ENCODE measurements around the gene SLC44A4. TPM values are rescaled to one million over a fixed set of nuclear protein-coding genes. Genes with fewer than 3 reads are reported as not detected.
A peak's percentile ranks its signal among the peaks of the same experiment; 100 is the strongest.
"Not testable (repeated sequence)": the region's sequence is repeated elsewhere in the genome, so short reads cannot be mapped to it uniquely, and the experiment has no call there.

SLC44A4 gene
- total RNA-seq, 1 donor from 2014 or later, result 17.5 TPM

- Mint-ChIP-seq H3K27me3 (no peaks in the 10 kb centered on the region), H3K4me3 (ENCODE audit: low read depth) (peak overlapping the region; percentile 87), H3K4me1 (ENCODE audit: low read depth) (peaks cover 36% of the 10 kb centered on the region), H3K9me3 (ENCODE audit: low read depth) (peaks cover 4% of the 10 kb centered on the region), H3K36me3 (ENCODE audit: insufficient read depth) (peaks cover 6% of the 10 kb centered on the region), H3K27ac (peak overlapping the region; percentile 97)
- no peak for TF ChIP-seq CTCF (IDR thresholded peaks at IDR 0.05; ENCODE audit: unreplicated experiment)
- DNase-seq (ENCODE audit: low spot score, unreplicated experiment), result peak; percentile 33
Observed at GRCh38 chr6:31821301-31822035, 57.3 kb downstream of the SLC44A4 start.

- not testable (repeated sequence) for DNase-seq (ENCODE audit: low spot score, unreplicated experiment); H3K4me3 Mint-ChIP-seq (ENCODE audit: low read depth); H3K27ac Mint-ChIP-seq; H3K36me3 Mint-ChIP-seq (ENCODE audit: insufficient read depth); H3K9me3 Mint-ChIP-seq (ENCODE audit: low read depth); H3K27me3 Mint-ChIP-seq
- H3K4me1 Mint-ChIP-seq (ENCODE audit: low read depth), result peaks cover 27% of the 10 kb centered on the region
Observed at GRCh38 chr6:31820399-31820798, 58.4 kb downstream of the SLC44A4 start.

- H3K27ac Mint-ChIP-seq, result peak overlapping the region; percentile 89
- H3K4me3 Mint-ChIP-seq (ENCODE audit: low read depth), result peak overlapping the region; percentile 25
- no peaks in the 10 kb centered on the region for H3K27me3 Mint-ChIP-seq
- DNase-seq (ENCODE audit: low spot score, unreplicated experiment), result no peak
- peaks cover 24% of the 10 kb centered on the region for H3K4me1 Mint-ChIP-seq (ENCODE audit: low read depth)
- peaks cover 8% of the 10 kb centered on the region for H3K36me3 Mint-ChIP-seq (ENCODE audit: insufficient read depth)
- TF ChIP-seq CTCF (IDR thresholded peaks at IDR 0.05; ENCODE audit: unreplicated experiment), result no peak
- peaks cover 4% of the 10 kb centered on the region for H3K9me3 Mint-ChIP-seq (ENCODE audit: low read depth)
Observed at GRCh38 chr6:31819871-31820299, 58.9 kb downstream of the SLC44A4 start.

- not testable (repeated sequence) for H3K36me3 Mint-ChIP-seq (ENCODE audit: insufficient read depth); H3K9me3 Mint-ChIP-seq (ENCODE audit: low read depth); H3K27me3 Mint-ChIP-seq; DNase-seq (ENCODE audit: low spot score, unreplicated experiment)
- Mint-ChIP-seq H3K4me1 (ENCODE audit: low read depth) (peaks cover 24% of the 10 kb centered on the region), H3K27ac (peak overlapping the region; percentile 74), H3K4me3 (ENCODE audit: low read depth) (peak overlapping the region; percentile 27)
Observed at GRCh38 chr6:31817929-31818511, 60.8 kb downstream of the SLC44A4 start.

- not testable (repeated sequence) for H3K36me3 Mint-ChIP-seq (ENCODE audit: insufficient read depth); H3K27me3 Mint-ChIP-seq; DNase-seq (ENCODE audit: low spot score, unreplicated experiment); H3K9me3 Mint-ChIP-seq (ENCODE audit: low read depth); H3K27ac Mint-ChIP-seq
- Mint-ChIP-seq H3K4me1 (ENCODE audit: low read depth) (peaks cover 19% of the 10 kb centered on the region), H3K4me3 (ENCODE audit: low read depth) (peak overlapping the region; percentile 27)
Observed at GRCh38 chr6:31817133-31817928, 61.5 kb downstream of the SLC44A4 start.

- Mint-ChIP-seq H3K4me1 (ENCODE audit: low read depth) (peaks cover 14% of the 10 kb centered on the region), H3K27ac (peak within 1 kb of the TSS; percentile 98), H3K27me3 (no peaks in the 10 kb centered on the region), H3K4me3 (ENCODE audit: low read depth) (peak within 1 kb of the TSS; percentile 75), H3K9me3 (ENCODE audit: low read depth) (peaks cover 4% of the 10 kb centered on the region), H3K36me3 (ENCODE audit: insufficient read depth) (peaks cover 8% of the 10 kb centered on the region)
- peak; percentile 62 for DNase-seq (ENCODE audit: low spot score, unreplicated experiment)
- TF ChIP-seq CTCF (IDR thresholded peaks at IDR 0.05; ENCODE audit: unreplicated experiment), result no peak
Observed at GRCh38 chr6:31815025-31815838, 63.6 kb downstream of the SLC44A4 start, which contains the start of the genes HSPA1A and HSPA1L. TSS of gene HSPA1A (plus strand) at chr6:31815543. CDS start at chr6:31815757, 214 bp downstream. TSS of gene HSPA1L (minus strand) at chr6:31815283. CDS start at chr6:31811972, 3,311 bp downstream.

All from progenitor cell of endocrine pancreas (in vitro differentiated cells).